ENCODE measurements around the gene SYCP2L.

GRCh38 chr6:10873374-10873773, 13.5 kb upstream of the SYCP2L start:
- TF ChIP-seq, protein P1, sequence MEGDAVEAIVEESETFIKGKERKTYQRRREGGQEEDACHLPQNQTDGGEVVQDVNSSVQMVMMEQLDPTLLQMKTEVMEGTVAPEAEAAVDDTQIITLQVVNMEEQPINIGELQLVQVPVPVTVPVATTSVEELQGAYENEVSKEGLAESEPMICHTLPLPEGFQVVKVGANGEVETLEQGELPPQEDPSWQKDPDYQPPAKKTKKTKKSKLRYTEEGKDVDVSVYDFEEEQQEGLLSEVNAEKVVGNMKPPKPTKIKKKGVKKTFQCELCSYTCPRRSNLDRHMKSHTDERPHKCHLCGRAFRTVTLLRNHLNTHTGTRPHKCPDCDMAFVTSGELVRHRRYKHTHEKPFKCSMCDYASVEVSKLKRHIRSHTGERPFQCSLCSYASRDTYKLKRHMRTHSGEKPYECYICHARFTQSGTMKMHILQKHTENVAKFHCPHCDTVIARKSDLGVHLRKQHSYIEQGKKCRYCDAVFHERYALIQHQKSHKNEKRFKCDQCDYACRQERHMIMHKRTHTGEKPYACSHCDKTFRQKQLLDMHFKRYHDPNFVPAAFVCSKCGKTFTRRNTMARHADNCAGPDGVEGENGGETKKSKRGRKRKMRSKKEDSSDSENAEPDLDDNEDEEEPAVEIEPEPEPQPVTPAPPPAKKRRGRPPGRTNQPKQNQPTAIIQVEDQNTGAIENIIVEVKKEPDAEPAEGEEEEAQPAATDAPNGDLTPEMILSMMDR (tag by site-specific recombination; IDR thresholded peaks at IDR 0.05) = no peak
- no peak for TF ChIP-seq ZEB2 (tag by site-specific recombination; IDR thresholded peaks at IDR 0.05)
- TF ChIP-seq ZNF777 (tag by site-specific recombination; IDR thresholded peaks at IDR 0.05; ENCODE audit: borderline replicate concordance) = no peak
- TF ChIP-seq KLF10 (tag by site-specific recombination; IDR thresholded peaks at IDR 0.05) = no peak
- TF ChIP-seq ZNF549 (tag by site-specific recombination; IDR thresholded peaks at IDR 0.05) = no peak
- no peak for TF ChIP-seq ZNF600 (tag by site-specific recombination; IDR thresholded peaks at IDR 0.05)
- TF ChIP-seq PRDM6 (tag by site-specific recombination; IDR thresholded peaks at IDR 0.05) = no peak
